Stimulated activated CD4-positive, alpha-beta T cell treated with anti-CD3 and anti-CD28 coated beads, Interleukin-2, amount 100 ng/mL, for 24 hours (primary cell): Measurements from ENCODE around the gene PTRH2.
"Not testable (repeated sequence)": the region's sequence is repeated elsewhere in the genome, so short reads cannot be mapped to it uniquely, and the experiment has no call there.

ENCODE experiments used
- DNase-seq, 2 donors: peaks; one replicate each; pipeline ENCODE4 v3.0.0-alpha.2; 2020

PTRH2 gene

GRCh38 chr17:59666235-59666634 is 41.0 kb downstream of the PTRH2 start:
- no peak for DNase-seq

GRCh38 chr17:59656624-59657023 is 50.6 kb downstream of the PTRH2 start:
- DNase-seq, result not testable (repeated sequence)

GRCh38 chr17:59652119-59652518 is 55.1 kb downstream of the PTRH2 start:
- no peak for DNase-seq

- DNase-seq, result no peak
Measured at GRCh38 chr17:59651346-59651745, 55.9 kb downstream of the PTRH2 start.

- DNase-seq, result no peak
Measured at GRCh38 chr17:59650642-59651041, 56.6 kb downstream of the PTRH2 start.

- no peak for DNase-seq
Measured at GRCh38 chr17:59649886-59650285, 57.3 kb downstream of the PTRH2 start.
